Endothelial cell of umbilical vein (primary cell): ENCODE results near the gene RBAK.

ENCODE experiments used
- CTCF ChIP-seq, 2 donors: IDR thresholded peaks; 1 replicate in 1 of 2; 2 replicates in 1 of 2; pipeline ENCODE4 v1.5.1; 2011; ENCODE audit warnings: low read length in 2 of 2, mild to moderate bottlenecking in 2 of 2, moderate library complexity in 2 of 2, control low read depth in 1 of 2, inconsistent platforms in 1 of 2, low read depth in 1 of 2; ENCODE audit not compliant: insufficient read depth in 1 of 2; ENCODE audit errors: extremely low read depth in 1 of 2
- POLR2A ChIP-seq: IDR thresholded peaks from 2 replicates; pipeline ENCODE4 v1.6.1; 2012; ENCODE audit warnings: low read depth, mild to moderate bottlenecking, control low read depth, low read length

GRCh38 chr7:5043661-5044060 is 2.0 kb upstream of the RBAK start:
- no peak for TF ChIP-seq POLR2A
- TF ChIP-seq CTCF (IDR thresholded peaks at IDR 0.05; ENCODE audit: extremely low read depth in 1 of 2, insufficient read depth in 1 of 2, low read depth in 1 of 2, low read length in 2 of 2) = no peak
